ENCODE data around the gene TP53AIP1. TPM values are rescaled to one million over a fixed set of nuclear protein-coding genes. Genes with fewer than 3 reads are reported as not detected.

TP53AIP1 gene
- total RNA-seq, 1 experiment from 2014 or later = not detected

DNA sequence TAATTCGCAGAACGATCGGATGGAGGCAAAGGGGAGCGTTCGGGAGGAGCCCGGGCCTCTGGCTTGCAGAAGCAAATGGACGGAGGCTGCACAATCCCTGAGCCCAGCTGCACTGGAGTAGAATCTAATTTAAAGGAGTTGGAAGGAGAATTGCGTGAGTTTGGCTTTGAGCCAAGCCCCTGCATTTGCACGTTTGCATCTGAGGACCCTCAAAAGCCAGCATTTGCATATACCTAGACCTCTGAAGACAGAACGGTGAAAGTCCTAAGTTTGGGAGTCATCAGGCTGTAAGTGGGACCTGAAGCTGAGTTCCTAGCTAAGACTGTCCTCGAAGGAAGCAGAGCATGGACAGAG, 15.6 kb downstream of the TP53AIP1 start:
- Histone ChIP-seq H3K4me3 (ENCODE audit: low read length) (no peak overlapping the region), H4K20me1 (ENCODE audit: insufficient read depth, low read depth, low read length) (no peaks in the 10 kb centered on the region), H3K4me2 (ENCODE audit: low read depth, low read length, poor library complexity, severe bottlenecking) (no peak overlapping the region), H3K9ac (ENCODE audit: low read length) (no peak overlapping the region), H3K27ac (ENCODE audit: low read length) (no peak overlapping the region), H2AFZ (ENCODE audit: low read length) (no peak overlapping the region), H3K27me3 (ENCODE audit: low read length) (no peaks in the 10 kb centered on the region), H3K79me2 (ENCODE audit: low read length) (no peaks in the 10 kb centered on the region), H3K9me3 (ENCODE audit: low read length) (no peaks in the 10 kb centered on the region), H3K36me3 (ENCODE audit: insufficient read depth, low read length) (no peaks in the 10 kb centered on the region), H3K4me1 (ENCODE audit: low read length) (peaks cover 3% of the 10 kb centered on the region; the same call in 1 of the 2 replicates), H3K9me2 (replicated peaks; ENCODE audit: insufficient read depth, low read length) (no peaks in the 10 kb centered on the region)
- no peak for DNase-seq

DNA sequence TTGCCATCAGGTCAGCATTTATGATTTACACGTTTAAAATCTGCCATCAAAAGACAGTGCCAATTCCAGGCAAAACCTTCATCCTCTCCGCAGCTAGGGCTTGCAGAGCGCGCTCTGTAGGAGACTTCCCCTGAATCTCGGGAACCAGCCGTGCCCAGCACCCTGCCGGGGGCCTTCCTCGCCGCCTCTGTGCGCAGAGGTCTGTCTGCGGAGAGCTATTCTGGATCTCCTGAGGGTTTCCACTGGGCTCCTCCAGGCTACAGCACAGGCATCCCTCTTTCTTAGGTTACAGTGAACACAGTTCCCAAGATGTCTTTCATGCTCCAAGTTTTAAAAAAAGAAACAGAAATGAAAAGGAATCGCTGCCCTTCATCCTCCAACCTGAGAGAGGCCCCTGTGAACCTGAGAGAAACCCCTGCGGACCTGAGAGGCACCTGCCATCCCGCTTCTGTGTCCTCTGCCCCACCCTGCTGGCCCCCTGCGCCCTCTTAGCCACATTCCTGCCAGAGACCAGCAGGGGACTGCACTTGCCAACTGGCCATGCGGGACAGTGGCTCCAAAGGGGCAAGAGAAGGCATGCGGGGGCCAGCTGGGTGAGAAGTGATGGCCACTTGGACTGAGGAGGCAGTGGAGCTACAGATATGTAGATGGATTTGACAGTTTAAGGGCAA, 16.1 kb downstream of the TP53AIP1 start:
- Histone ChIP-seq H3K9me2 (replicated peaks; ENCODE audit: insufficient read depth, low read length) (no peaks in the 10 kb centered on the region), H3K4me3 (ENCODE audit: low read length) (no peak overlapping the region), H3K27me3 (ENCODE audit: low read length) (no peaks in the 10 kb centered on the region)

DNA sequence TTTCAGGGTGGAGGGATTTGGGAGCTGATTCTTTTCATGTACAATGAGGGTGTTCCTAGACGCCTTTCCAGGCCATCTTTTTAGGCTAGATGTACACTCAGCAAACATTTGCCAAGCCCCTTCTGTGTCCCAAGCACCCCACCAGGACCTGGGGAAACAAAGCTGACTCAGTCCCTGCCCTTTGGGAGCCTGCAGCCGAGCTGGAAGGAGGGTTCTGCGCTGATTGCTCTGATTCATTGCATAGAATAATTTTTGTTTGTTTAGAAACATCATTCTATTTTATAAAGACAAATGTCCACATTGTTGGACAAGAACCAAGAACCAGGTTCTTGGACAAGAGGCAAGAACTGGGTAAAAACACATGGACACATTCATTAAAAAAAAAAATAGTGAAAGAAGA, 16.7 kb downstream of the TP53AIP1 start:
- H3K4me2 ChIP-seq (ENCODE audit: low read depth, low read length, poor library complexity, severe bottlenecking) = no peak overlapping the region
- H3K9me2 ChIP-seq (replicated peaks; ENCODE audit: insufficient read depth, low read length) = no peaks in the 10 kb centered on the region
- H3K79me2 ChIP-seq (ENCODE audit: low read length) = no peaks in the 10 kb centered on the region
- H3K27me3 ChIP-seq (ENCODE audit: low read length) = no peaks in the 10 kb centered on the region
- H3K36me3 ChIP-seq (ENCODE audit: insufficient read depth, low read length) = no peaks in the 10 kb centered on the region
- H3K4me1 ChIP-seq (ENCODE audit: low read length) = peaks cover 3% of the 10 kb centered on the region; the same call in 1 of the 2 replicates
- no peak overlapping the region for H3K4me3 ChIP-seq (ENCODE audit: low read length)
- H2AFZ ChIP-seq (ENCODE audit: low read length) = no peak overlapping the region
- H3K27ac ChIP-seq (ENCODE audit: low read length) = no peak overlapping the region
- H3K9ac ChIP-seq (ENCODE audit: low read length) = no peak overlapping the region
- H4K20me1 ChIP-seq (ENCODE audit: insufficient read depth, low read depth, low read length) = no peaks in the 10 kb centered on the region
- DNase-seq = no peak
- no peaks in the 10 kb centered on the region for H3K9me3 ChIP-seq (ENCODE audit: low read length)

More for the DNA sequence above, 16.1 kb downstream of the TP53AIP1 start:
- H2AFZ ChIP-seq (ENCODE audit: low read length) = no peak overlapping the region
- no peak overlapping the region for H3K4me2 ChIP-seq (ENCODE audit: low read depth, low read length, poor library complexity, severe bottlenecking)
- no peaks in the 10 kb centered on the region for H4K20me1 ChIP-seq (ENCODE audit: insufficient read depth, low read depth, low read length)
- H3K9ac ChIP-seq (ENCODE audit: low read length) = no peak overlapping the region
- no peak for DNase-seq
- no peaks in the 10 kb centered on the region for H3K79me2 ChIP-seq (ENCODE audit: low read length)
- no peak overlapping the region for H3K27ac ChIP-seq (ENCODE audit: low read length)
- peaks cover 3% of the 10 kb centered on the region; the same call in 1 of the 2 replicates for H3K4me1 ChIP-seq (ENCODE audit: low read length)
- H3K36me3 ChIP-seq (ENCODE audit: insufficient read depth, low read length) = no peaks in the 10 kb centered on the region
- no peaks in the 10 kb centered on the region for H3K9me3 ChIP-seq (ENCODE audit: low read length)

DNA sequence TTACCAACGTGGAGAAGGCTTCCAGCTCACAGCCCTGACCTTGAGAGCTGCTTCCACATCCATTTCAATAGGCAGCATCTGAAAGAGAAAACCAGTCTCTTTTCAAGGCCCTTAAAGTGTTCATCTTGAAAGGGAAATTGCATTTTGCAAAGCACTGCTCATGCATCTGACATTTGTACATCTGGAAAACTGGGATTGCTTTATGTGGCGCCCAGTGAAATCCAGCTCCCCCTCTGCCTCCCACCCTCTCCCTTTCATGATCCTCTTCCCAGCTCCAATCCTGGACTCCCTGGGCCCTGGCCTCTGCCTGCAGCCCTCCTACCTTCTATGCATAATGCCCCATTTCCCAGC, 17.4 kb downstream of the TP53AIP1 start:
- Histone ChIP-seq H3K27me3 (ENCODE audit: low read length) (no peaks in the 10 kb centered on the region), H3K27ac (ENCODE audit: low read length) (no peak overlapping the region), H3K4me1 (ENCODE audit: low read length) (peaks cover 3% of the 10 kb centered on the region; the same call in 1 of the 2 replicates), H3K9ac (ENCODE audit: low read length) (no peak overlapping the region), H3K79me2 (ENCODE audit: low read length) (no peaks in the 10 kb centered on the region), H3K9me3 (ENCODE audit: low read length) (no peaks in the 10 kb centered on the region), H4K20me1 (ENCODE audit: insufficient read depth, low read depth, low read length) (no peaks in the 10 kb centered on the region), H3K36me3 (ENCODE audit: insufficient read depth, low read length) (no peaks in the 10 kb centered on the region), H3K4me2 (ENCODE audit: low read depth, low read length, poor library complexity, severe bottlenecking) (no peak overlapping the region), H3K9me2 (replicated peaks; ENCODE audit: insufficient read depth, low read length) (no peaks in the 10 kb centered on the region), H3K4me3 (ENCODE audit: low read length) (no peak overlapping the region), H2AFZ (ENCODE audit: low read length) (no peak overlapping the region)
- no peak for DNase-seq

DNA sequence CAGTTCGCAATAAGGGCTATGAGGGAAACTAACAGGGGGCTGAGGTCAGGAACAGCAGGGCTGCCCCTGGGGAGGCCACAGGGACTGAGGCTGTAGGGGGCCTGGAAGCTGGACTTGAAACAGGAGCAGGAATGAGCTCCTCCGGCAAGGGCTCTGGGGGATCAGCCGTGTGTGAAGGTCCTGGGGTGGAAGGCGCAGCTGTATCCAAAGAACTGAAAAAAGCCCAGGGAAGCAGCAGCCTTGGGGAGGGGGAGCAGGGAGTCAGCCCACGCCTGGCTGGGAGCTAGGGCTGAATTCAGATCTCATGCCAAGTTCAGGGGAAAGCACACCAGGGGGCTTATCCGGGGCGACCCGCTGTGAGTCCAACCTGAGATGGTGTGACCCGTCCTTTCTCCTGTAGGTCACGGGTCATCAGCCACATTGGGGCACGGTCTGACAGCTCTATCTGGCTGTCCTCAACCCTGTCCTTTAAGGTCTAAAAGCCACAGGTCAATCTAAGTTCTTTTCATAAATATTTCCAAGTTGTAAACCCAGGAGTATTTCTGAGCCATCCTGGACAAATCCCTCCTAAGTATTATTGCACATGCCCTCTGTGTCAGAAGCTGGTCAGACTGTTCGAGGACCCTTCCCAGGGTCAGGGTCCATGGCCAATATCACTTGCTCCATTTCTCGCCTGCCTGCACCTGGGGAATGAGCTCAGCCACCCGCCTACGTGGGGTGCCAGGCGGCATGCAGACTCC, 18.0 kb downstream of the TP53AIP1 start:
- no peaks in the 10 kb centered on the region for H3K36me3 ChIP-seq (ENCODE audit: insufficient read depth, low read length)
- no peaks in the 10 kb centered on the region for H3K79me2 ChIP-seq (ENCODE audit: low read length)
- H3K4me1 ChIP-seq (ENCODE audit: low read length) = peaks cover 3% of the 10 kb centered on the region; the same call in 1 of the 2 replicates
- no peak for DNase-seq
- H4K20me1 ChIP-seq (ENCODE audit: insufficient read depth, low read depth, low read length) = no peaks in the 10 kb centered on the region
- H3K27ac ChIP-seq (ENCODE audit: low read length) = no peak overlapping the region
- no peak overlapping the region for H3K4me2 ChIP-seq (ENCODE audit: low read depth, low read length, poor library complexity, severe bottlenecking)
- H3K9me2 ChIP-seq (replicated peaks; ENCODE audit: insufficient read depth, low read length) = no peaks in the 10 kb centered on the region
- H2AFZ ChIP-seq (ENCODE audit: low read length) = no peak overlapping the region
- no peak overlapping the region for H3K4me3 ChIP-seq (ENCODE audit: low read length)
- H3K9me3 ChIP-seq (ENCODE audit: low read length) = no peaks in the 10 kb centered on the region
- no peak overlapping the region for H3K9ac ChIP-seq (ENCODE audit: low read length)
- no peaks in the 10 kb centered on the region for H3K27me3 ChIP-seq (ENCODE audit: low read length)

DNA sequence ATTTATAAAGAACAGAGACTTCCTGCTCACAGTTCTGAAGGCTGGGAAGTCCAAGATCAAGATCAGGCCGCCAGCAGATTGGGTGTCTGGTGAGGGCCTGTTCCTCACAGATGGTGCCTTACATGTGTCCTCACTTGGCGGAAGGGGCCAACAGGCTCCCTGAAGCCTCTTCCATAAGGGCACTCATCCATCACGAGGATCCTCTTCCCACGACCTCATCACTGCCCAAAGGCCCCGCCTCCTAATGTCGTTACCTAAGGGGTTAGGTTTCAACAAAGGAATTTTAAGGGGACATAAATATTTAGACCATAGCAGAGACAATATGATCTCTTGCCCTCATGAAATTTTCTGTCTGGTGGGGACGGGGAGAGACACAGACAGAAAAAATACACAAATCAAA, 18.6 kb downstream of the TP53AIP1 start:
- Histone ChIP-seq H3K36me3 (ENCODE audit: insufficient read depth, low read length) (no peaks in the 10 kb centered on the region), H4K20me1 (ENCODE audit: insufficient read depth, low read depth, low read length) (no peaks in the 10 kb centered on the region), H3K9me2 (replicated peaks; ENCODE audit: insufficient read depth, low read length) (no peaks in the 10 kb centered on the region), H3K79me2 (ENCODE audit: low read length) (no peaks in the 10 kb centered on the region), H3K9ac (ENCODE audit: low read length) (no peak overlapping the region), H3K27me3 (ENCODE audit: low read length) (no peaks in the 10 kb centered on the region), H3K27ac (ENCODE audit: low read length) (no peak overlapping the region), H3K4me2 (ENCODE audit: low read depth, low read length, poor library complexity, severe bottlenecking) (no peak overlapping the region), H3K4me3 (ENCODE audit: low read length) (no peak overlapping the region), H3K9me3 (ENCODE audit: low read length) (no peaks in the 10 kb centered on the region), H3K4me1 (ENCODE audit: low read length) (peaks cover 3% of the 10 kb centered on the region; the same call in 1 of the 2 replicates), H2AFZ (ENCODE audit: low read length) (no peak overlapping the region)
- no peak for DNase-seq

DNA sequence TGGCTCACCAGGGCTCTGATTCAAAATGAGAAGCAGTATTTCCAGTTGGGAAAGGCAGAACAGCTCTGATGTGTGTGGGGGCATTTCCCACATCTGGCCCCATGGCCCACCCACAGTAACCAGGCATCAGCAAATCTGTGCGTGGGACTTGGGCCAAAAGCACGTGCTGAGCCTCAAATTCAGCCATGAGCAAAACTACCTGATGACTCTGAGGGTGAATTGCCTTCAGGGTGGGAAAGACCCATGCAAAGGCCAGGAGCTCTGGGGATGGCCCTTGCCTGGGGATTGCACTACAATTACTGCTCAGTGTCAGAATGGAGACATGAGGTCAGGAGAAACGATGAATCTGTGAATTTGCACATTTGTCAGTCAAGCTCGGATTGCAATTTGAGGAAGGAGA, 20.9 kb downstream of the TP53AIP1 start:
- no peak overlapping the region for H3K27ac ChIP-seq (ENCODE audit: low read length)
- H2AFZ ChIP-seq (ENCODE audit: low read length) = no peak overlapping the region
- DNase-seq = no peak
- no peaks in the 10 kb centered on the region for H3K4me1 ChIP-seq (ENCODE audit: low read length)
- H3K9ac ChIP-seq (ENCODE audit: low read length) = no peak overlapping the region
- no peak overlapping the region for H3K4me2 ChIP-seq (ENCODE audit: low read depth, low read length, poor library complexity, severe bottlenecking)
- no peaks in the 10 kb centered on the region for H3K9me3 ChIP-seq (ENCODE audit: low read length)
- H3K79me2 ChIP-seq (ENCODE audit: low read length) = no peaks in the 10 kb centered on the region
- no peaks in the 10 kb centered on the region for H4K20me1 ChIP-seq (ENCODE audit: insufficient read depth, low read depth, low read length)
- H3K4me3 ChIP-seq (ENCODE audit: low read length) = no peak overlapping the region
- H3K36me3 ChIP-seq (ENCODE audit: insufficient read depth, low read length) = no peaks in the 10 kb centered on the region
- H3K9me2 ChIP-seq (replicated peaks; ENCODE audit: insufficient read depth, low read length) = no peaks in the 10 kb centered on the region
- H3K27me3 ChIP-seq (ENCODE audit: low read length) = no peaks in the 10 kb centered on the region

DNA sequence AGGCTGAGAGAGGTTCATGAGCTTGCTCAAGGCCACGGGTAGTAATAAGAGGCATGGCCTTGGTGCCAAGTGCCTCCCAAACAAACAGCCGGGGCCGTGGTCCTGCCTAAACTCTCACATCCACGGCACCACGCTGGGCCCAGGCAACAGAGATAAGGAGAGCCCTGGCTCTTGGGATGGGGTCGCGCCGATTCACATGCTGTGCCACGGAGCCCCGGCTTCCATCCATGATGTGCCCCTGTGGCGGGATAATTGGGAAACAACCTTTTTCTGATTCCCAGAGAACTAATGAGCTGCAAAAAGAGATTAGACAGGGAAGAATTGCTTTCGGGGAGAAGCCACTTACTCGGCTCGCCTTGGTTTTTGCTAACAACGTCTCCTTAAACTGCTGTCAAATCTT, 22.0 kb downstream of the TP53AIP1 start:
- H3K9me3 ChIP-seq (ENCODE audit: low read length) = no peaks in the 10 kb centered on the region
- H3K9ac ChIP-seq (ENCODE audit: low read length) = no peak overlapping the region
- no peak overlapping the region for H3K27ac ChIP-seq (ENCODE audit: low read length)
- no peaks in the 10 kb centered on the region for H3K79me2 ChIP-seq (ENCODE audit: low read length)
- H3K4me1 ChIP-seq (ENCODE audit: low read length) = no peaks in the 10 kb centered on the region
- H3K9me2 ChIP-seq (replicated peaks; ENCODE audit: insufficient read depth, low read length) = no peaks in the 10 kb centered on the region
- H2AFZ ChIP-seq (ENCODE audit: low read length) = no peak overlapping the region
- H3K4me2 ChIP-seq (ENCODE audit: low read depth, low read length, poor library complexity, severe bottlenecking) = no peak overlapping the region
- H3K36me3 ChIP-seq (ENCODE audit: insufficient read depth, low read length) = no peaks in the 10 kb centered on the region
- no peaks in the 10 kb centered on the region for H3K27me3 ChIP-seq (ENCODE audit: low read length)
- H3K4me3 ChIP-seq (ENCODE audit: low read length) = no peak overlapping the region
- no peak for DNase-seq
- H4K20me1 ChIP-seq (ENCODE audit: insufficient read depth, low read depth, low read length) = no peaks in the 10 kb centered on the region
